ENCODE measurements around the gene SIGLEC10. TPM values are rescaled to one million over a fixed set of nuclear protein-coding genes. Genes with fewer than 3 reads are reported as not detected.
A peak's percentile ranks its signal among the peaks of the same experiment; 100 is the strongest.

Gene SIGLEC10
- total and polyA plus RNA-seq, 9 of the 15 experiments (the other 6 are each of a cell fraction or from before 2014, with no cell fraction given): 0.10 to 1.8 (median 0.82) TPM

DNA sequence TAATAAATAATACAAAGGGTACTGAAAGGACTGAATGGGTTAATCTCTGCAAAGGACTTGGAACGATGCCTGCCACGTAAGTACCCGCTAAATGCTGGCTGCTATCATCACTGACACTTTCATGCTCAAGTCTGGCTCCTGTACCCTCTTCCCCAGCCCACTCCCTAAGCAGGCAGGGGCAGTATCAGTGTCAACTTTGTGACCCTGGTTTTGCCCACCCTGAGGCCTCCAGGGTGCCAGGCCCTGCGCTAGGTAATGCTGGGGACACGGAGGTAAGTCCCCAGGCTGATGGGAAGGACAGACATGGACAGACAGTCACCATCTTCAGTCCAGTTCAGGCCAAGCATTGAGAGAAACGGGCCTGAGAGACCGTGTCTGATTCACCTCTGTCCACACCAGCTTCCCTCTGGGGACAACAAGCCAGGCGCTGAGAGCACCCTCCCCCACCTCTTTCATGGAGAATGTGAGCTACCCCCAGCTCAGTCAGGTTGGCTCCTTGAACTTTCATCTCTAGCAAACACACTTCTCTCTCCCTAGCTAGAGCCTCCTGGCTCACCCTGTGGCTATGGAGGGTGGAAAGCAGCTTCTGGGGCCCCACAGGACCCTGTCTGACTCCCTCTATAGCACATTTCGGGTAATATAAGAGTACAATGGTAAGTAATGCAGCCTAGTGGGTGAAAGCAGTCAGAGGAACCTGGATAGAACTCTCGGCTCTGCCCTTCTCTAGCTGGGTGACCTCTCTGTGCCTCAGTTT is 52.1 kb downstream of the SIGLEC10 start (continued):
- TF ChIP-seq ZNF23 (CRISPR knock-in tag; IDR thresholded peaks at IDR 0.05): no peak
- peak; percentile 55; the same call in 1 of the 2 replicates for TF ChIP-seq KAT7 (CRISPR knock-in tag; IDR thresholded peaks at IDR 0.05; ENCODE audit: borderline replicate concordance)
- TF ChIP-seq GABPB1 (CRISPR knock-in tag; IDR thresholded peaks at IDR 0.05): peak; percentile 7
- TF ChIP-seq REST (IDR thresholded peaks at IDR 0.05; ENCODE audit: borderline replicate concordance): no peak
- no peak for TF ChIP-seq REST (CRISPR knock-in tag; IDR thresholded peaks at IDR 0.05; ENCODE audit: low read depth)
- no peak for TF ChIP-seq MCM3 (IDR thresholded peaks at IDR 0.05)
- no peak for TF ChIP-seq ZNF57 (CRISPR knock-in tag; IDR thresholded peaks at IDR 0.05)
- no peak for TF ChIP-seq THRAP3 (IDR thresholded peaks at IDR 0.05; ENCODE audit: borderline replicate concordance)
- no peak for TF ChIP-seq ZBTB2 (IDR thresholded peaks at IDR 0.05)
- no peak for TF ChIP-seq MEF2D (tag; conservative IDR thresholded peaks at IDR 0.05; ENCODE audit: low read depth)
- TF ChIP-seq CTCF (IDR thresholded peaks at IDR 0.05 in 2 of 3, conservative IDR thresholded peaks at IDR 0.05 in 1 of 3; ENCODE audit: insufficient read depth in 2 of 3, low read depth in 1 of 3, low read length in 3 of 3): peak in 2 of 3 experiments; percentile 22 to 26; a peak in 3 of 6 replicates
- 0 out of 2 replicates have a peak, but pooled peaks have one; percentile 4 for TF ChIP-seq ZBTB1 (CRISPR knock-in tag; IDR thresholded peaks at IDR 0.05; ENCODE audit: borderline replicate concordance, low read depth)
- TF ChIP-seq ZNF224 (CRISPR knock-in tag; IDR thresholded peaks at IDR 0.05): no peak
- TF ChIP-seq GATAD2B (IDR thresholded peaks at IDR 0.05; ENCODE audit: borderline replicate concordance): no peak
- no peak for TF ChIP-seq ZNF197 (CRISPR knock-in tag; IDR thresholded peaks at IDR 0.05; ENCODE audit: low read depth)
- TF ChIP-seq MAFG (tag; conservative IDR thresholded peaks at IDR 0.05): no peak
- TF ChIP-seq DNMT1 (IDR thresholded peaks at IDR 0.05): no peak

Measured in K562 (cell line).